K562 (cell line): Measurements from ENCODE around the gene TSPAN16. TPM values are rescaled to one million over a fixed set of nuclear protein-coding genes. Genes with fewer than 3 reads are reported as not detected.

Experiments used
- MGA ChIP-seq: fragments of 450-650 bp; IDR thresholded peaks from 2 replicates; pipeline ENCODE4 v1.6.1; 2016; ENCODE audit warnings: mild to moderate bottlenecking, moderate library complexity
- RB1 ChIP-seq: fragments of 450-650 bp; IDR thresholded peaks from 2 replicates; pipeline ENCODE4 v1.6.1; 2017; ENCODE audit warnings: low read depth, mild to moderate bottlenecking
- REST ChIP-seq, 2 experiments: fragments of 450-650 bp; formaldehyde crosslinking in 1 of 2; IDR thresholded peaks; 2 replicates each; pipeline versions ENCODE4 v1.4.0 to v1.6.1; 2014 to 2020; ENCODE audit warnings: mild to moderate bottlenecking in 2 of 2, borderline replicate concordance in 1 of 2, low read depth in 1 of 2
- SMARCE1 ChIP-seq: fragments of 450-650 bp; IDR thresholded peaks from 2 replicates; pipeline ENCODE4 v1.7.1; 2016; ENCODE audit warnings: mild to moderate bottlenecking
- TEAD2 ChIP-seq: fragments of 450-650 bp; IDR thresholded peaks from 2 replicates; pipeline ENCODE4 v1.6.1; 2016; ENCODE audit warnings: missing genetic modification characterization, control low read depth, missing compliant biosample characterization
- polyA plus RNA-seq, 8 experiments: library from polyadenylated mRNA; depleted of rRNA in 4 of 8; stranded (reverse) in 5 of 8; unstranded in 3 of 8; fragments of >200 nt; fragmentation: Nextera tagmentation in 2 of 8; fragmentation: Illumina TruSeq in 1 of 8; extraction: Ambion mirVana in 2 of 8; extraction: Trizol in 1 of 8; gene quantifications; 2 replicates each; pipeline versions ENCODE4 v1.2.1 to v1.2.3, GENCODE V29; 2011 to 2014; ENCODE audit warnings: inconsistent platforms in 1 of 8, missing spikeins in 1 of 8
- total RNA-seq, 7 experiments: library from RNA; depleted of rRNA in 6 of 7; stranded (reverse); fragments of >200 nt in 6 of 7; fragmentation: Illumina TruSeq in 2 of 7; extraction: Trizol in 2 of 7; gene quantifications; 2 replicates each; pipeline versions ENCODE4 v1.2.1 to v1.2.3, GENCODE V29; 2011 to 2021; ENCODE audit warnings: low replicate concordance in 1 of 7

TSPAN16 gene
- total and polyA plus RNA-seq, 9 of the 15 experiments (the other 6 are each of a cell fraction or from before 2014, with no cell fraction given): not detected

- TF ChIP-seq MGA: no peak
- TF ChIP-seq RB1: no peak
- TF ChIP-seq TEAD2 (tag): no peak
- TF ChIP-seq SMARCE1: no peak
- TF ChIP-seq REST (IDR thresholded peaks at IDR 0.05; ENCODE audit: borderline replicate concordance): no peak
- no peak for TF ChIP-seq REST (CRISPR knock-in tag; IDR thresholded peaks at IDR 0.05; ENCODE audit: low read depth)
These were observed 27.1 kb upstream of the TSPAN16 start (continued) for GRCh38 chr19:11268783-11269267.
